Suprapubic skin (tissue), 4 donors: ENCODE results near the gene BDKRB2.

ENCODE experiments used
- CTCF ChIP-seq, 2 donors: fragments of 200-600 bp in 1 of 2; fragments of 450-650 bp in 1 of 2; sonication (generic) in 1 of 2; IDR thresholded peaks; one replicate each; pipeline ENCODE4 v1.5.1; 2016 to 2019; ENCODE audit warnings: antibody characterized with exemption in 2 of 2, mild to moderate bottlenecking in 1 of 2, moderate library complexity in 1 of 2
- EP300 ChIP-seq: sonication (generic); formaldehyde crosslinking; IDR thresholded peaks from one replicate; pipeline ENCODE4 v1.6.1; 2017; ENCODE audit warnings: antibody characterized with exemption
- POLR2A ChIP-seq, 2 donors: fragments of 450-650 bp; IDR thresholded peaks; one replicate each; pipeline ENCODE4 v1.6.1; 2017; ENCODE audit warnings: antibody characterized with exemption in 2 of 2, mild to moderate bottlenecking in 2 of 2, moderate library complexity in 2 of 2
- POLR2AphosphoS5 ChIP-seq, 3 donors: sonication (generic); formaldehyde crosslinking; IDR thresholded peaks; one replicate each; pipeline ENCODE4 v1.6.1; 2017; ENCODE audit warnings: antibody characterized with exemption in 3 of 3

- TF ChIP-seq EP300 (no peak), CTCF (IDR thresholded peaks at IDR 0.05) (no peak), POLR2A (IDR thresholded peaks at IDR 0.05) (no peak), POLR2AphosphoS5 (IDR thresholded peaks at IDR 0.05) (peak in 1 of 3 donors; percentile 22)
Observed at GRCh38 chr14:96267336-96267735, 62.7 kb downstream of the BDKRB2 start.
